CD4-positive, alpha-beta T cell treated with Interleukin-15 for 4 hours (primary cell): ENCODE results near the gene CD3D.
"Not testable (repeated sequence)": the region's sequence is repeated elsewhere in the genome, so short reads cannot be mapped to it uniquely, and the experiment has no call there.

Experiments
- DNase-seq: peaks from one replicate; pipeline ENCODE4 v3.0.0-alpha.2; 2020; ENCODE audit warnings: low spot score

The CD3D gene

GRCh38 chr11:118339281-118339961, 3.1 kb downstream of the CD3D start:
- DNase-seq, result no peak

DNA sequence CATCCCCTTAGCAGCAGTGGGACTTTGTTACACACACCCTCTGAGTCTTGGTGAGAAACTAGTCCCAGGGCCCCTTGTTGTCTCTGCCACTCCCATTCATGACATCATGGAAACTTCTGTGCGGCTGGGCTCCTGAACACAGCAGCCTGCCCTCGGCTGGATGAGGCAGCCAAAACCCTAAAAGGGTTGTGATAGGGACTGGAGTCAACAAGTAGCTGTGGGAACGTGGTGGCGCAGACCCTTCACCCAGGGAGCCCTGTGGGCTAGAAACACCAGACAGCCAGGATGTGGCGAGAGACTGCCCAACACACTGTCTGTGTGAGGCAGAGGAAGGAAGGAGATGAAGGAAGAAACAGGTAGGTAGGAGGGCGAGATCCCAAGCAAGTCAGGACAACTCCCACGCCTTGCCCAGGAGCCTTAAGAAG, 3.9 kb downstream of the CD3D start:
- DNase-seq, result peak; percentile 91

GRCh38 chr11:118334745-118335144, 7.8 kb downstream of the CD3D start:
- no peak for DNase-seq

DNA sequence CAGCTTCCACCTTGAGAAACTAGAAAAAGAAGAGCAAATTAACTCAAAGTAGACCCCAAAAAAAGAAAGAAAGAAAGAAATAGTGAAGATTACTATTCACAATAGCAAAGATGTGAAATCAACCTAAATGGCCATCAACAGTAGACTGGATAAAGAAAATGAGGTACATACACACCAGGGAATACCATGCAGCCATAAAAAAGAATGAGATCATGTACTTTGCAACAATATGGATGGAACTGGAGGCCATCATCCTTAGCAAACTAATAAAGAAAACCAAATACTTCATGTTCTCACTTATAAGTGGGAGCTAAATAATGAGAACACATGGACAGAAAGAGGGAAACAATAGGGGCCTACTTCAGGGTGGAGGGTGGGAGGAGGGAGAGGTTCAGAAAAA, 13.8 kb downstream of the CD3D start:
- DNase-seq, result no peak

DNA sequence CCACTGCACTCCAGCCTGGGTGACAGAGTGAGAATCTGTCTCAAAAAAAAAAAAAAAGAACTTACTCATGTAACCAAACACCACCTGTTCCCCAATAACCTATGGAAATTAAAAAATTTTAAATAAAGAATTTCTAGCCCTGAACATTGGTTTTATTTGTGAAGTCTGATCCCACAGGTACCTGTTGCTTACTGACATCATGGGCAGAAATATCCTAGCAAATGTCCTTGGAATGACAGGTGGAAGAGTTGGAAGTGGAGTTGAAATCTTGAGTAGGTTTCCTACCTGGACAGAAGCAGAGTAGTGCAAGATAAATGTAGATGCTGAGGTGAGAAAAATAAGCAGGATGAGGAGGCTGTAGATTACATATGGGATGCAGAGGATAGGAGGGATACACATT, 17.2 kb downstream of the CD3D start:
- DNase-seq, result no peak

GRCh38 chr11:118322721-118323120, 19.8 kb downstream of the CD3D start:
- no peak for DNase-seq

DNA sequence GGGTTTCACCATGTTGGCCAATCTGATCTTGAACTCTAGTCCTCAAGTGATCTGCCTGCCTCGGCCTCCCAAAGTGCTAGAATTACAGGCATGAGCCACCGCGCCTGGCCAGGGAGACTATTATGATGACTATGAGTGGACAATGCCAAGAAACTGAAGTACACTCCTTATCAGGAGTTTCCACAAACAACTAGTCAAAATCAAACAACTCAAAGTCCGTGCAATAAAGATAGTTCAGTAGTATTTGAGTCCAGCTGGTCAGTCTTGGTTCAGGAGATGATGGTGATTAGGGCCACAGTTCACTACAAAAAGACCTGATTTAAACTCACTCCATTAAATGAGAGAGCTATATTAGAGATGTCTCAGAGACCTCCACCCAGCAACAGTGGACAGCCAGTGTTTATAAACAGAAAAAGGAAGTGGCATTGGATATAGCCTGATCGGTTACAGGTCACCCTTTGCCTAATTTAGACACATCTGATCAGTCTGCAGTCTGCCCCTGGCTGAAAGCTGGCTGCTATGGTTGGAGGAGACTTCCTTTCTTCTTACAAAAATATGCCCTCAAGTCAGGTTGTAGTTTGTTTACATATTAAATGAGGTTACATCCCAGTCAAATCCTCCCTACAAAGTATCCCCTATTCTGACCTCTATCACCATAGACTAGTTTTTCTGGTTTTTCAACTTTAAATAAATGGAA, 21.0 kb downstream of the CD3D start:
- no peak for DNase-seq

DNA sequence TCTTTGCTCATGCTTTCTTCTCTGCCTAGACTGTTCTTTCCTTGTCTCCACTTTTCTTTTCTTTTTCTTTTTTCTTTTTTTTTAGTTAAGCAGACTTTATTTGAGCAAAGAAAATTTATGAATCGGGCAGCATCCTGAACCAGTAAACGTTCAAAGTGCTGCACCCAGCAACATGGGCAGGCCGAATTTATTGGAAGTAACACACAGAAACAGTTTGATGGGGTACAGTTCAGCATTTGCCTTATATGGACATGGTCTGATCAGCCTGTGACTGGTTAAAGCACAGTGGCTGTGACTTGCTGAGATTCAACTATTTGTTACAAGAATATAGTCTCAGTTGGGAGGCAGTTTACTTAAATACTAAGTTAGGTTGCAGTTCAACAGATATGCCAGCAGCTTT, 22.0 kb downstream of the CD3D start:
- DNase-seq, result no peak

DNA sequence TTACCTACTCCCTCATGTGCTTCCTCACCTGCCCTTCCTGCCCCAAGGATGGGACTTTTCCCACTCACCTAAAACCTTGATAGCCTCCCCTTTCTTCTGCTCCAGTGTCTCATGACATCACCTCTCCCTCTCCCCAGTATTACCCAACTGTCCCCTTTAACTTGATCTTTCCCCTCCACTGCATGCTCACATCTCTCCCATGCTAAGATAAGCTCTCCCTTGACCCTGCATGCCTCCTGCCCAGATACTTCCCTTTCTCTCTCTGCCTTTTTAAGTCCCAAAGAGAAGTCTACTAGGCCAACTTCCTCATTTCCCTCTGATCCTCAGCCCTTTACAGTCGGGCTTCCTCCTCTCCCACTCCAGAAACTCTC, 23.2 kb downstream of the CD3D start:
- DNase-seq, result no peak

DNA sequence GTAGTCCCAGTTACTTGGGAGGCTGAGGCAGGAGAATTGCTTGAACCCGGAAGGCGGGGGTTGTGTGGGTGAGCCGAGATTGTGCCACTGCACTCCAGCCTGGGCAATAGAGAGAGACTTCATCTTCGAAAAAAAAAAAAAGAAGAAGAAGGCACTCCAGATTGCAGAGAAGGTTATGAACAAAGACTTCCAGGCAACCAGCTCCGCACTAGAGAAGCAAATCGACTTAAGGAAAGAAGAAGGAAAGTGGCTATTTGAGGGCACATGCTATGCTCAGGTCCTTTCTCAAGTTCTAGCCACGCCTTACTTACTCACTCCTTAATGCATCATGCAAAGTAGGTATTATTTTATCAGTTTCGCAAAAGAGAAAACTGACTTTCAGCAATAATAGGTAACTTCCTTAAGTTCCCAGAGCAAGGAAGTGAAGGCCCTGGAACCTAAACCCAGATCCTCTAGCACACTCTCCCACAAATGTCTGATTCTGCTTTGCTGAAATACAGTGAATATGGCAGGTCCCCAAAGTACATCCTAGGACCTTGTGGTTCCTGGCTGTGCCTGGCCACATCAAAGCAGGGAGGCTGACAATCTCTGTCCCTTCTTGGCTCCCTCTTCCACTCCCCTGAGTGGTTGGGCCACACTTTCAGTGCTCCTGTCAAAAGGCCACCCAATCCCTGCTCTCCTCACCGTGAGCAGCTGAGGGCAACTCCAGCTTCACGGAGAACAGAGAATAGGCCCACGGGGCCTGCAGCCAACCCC, 23.7 kb downstream of the CD3D start:
- DNase-seq, result no peak

DNA sequence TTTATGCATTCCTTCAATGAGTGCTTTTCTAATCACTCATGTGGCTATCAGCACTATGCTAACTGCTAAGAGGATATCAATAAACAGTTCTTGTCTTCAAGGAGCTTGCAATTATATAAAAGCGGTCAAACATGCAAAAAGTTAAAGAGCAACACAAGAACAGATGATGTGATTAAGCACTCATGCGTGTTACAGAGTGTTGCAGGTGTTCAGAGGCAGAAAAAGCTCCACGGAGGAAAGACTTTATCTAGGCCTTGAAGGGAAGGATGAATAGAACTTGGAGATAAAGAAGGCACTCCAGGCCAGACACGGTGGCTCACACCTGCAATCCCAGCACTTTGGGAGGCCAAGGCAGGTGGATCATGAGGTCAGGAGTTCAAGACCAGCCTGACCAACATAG, 24.4 kb downstream of the CD3D start:
- DNase-seq, result no peak

GRCh38 chr11:118314988-118315411, 27.5 kb downstream of the CD3D start:
- no peak for DNase-seq

GRCh38 chr11:118313242-118313641, 29.3 kb downstream of the CD3D start:
- DNase-seq, result no peak

DNA sequence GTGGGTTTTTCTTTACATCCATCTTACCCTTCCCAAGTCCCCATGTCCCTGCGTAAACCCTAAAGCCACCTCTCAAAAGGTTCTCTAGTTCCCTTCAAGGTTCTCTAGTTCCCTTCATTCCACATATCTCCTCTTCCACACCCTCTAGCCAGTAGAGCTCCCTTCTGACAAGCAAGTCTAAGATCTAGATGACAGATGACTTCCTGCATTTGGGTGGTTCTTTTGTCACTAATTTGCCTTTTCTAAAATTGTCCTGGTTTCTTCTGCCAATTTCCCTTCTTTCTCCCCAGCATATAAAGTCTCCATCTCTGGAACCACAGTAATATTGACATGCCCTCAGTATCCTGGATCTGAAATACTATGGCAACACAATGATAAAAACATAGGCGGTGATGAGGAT, 30.2 kb downstream of the CD3D start:
- DNase-seq, result no peak

- DNase-seq, result peak; percentile 66
These were observed 31.0 kb downstream of the CD3D start for GRCh38 chr11:118311518-118311917.

DNA sequence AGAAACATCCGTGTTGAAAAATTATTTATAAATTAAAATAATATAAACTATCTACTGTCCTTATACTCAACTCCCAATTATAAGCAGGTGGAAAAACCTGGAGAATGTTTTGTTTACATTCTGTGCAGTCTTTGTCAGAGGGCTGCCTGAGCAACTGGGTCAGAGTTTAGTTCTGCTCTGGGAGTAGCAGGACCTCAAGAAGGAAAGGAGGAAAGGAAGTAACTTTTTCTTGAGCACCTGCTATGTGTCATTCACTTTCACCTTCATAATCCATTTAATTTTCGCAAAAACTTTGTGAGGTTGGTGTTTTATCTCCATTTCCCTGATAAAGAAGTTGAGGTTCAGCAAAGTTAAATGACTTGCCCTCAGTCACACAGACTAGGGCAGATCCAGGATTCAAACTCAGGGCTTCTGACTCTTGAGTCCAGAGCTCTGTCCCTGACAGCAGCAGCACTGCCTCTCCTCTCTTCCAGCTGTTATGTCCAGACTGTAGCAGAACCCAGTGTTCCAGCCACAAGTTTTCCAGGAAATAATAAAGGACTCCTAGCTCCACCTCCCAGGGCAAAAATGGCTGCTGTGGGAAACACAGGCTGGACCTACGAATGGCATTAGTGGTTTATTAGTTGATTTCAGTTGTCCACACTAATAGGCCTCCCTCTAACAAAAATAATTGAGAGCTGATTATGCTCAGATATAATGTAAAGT, 31.6 kb downstream of the CD3D start:
- no peak for DNase-seq

GRCh38 chr11:118310271-118310670, 32.2 kb downstream of the CD3D start:
- no peak for DNase-seq

GRCh38 chr11:118308995-118309528, 33.4 kb downstream of the CD3D start:
- DNase-seq, result not testable (repeated sequence)

DNA sequence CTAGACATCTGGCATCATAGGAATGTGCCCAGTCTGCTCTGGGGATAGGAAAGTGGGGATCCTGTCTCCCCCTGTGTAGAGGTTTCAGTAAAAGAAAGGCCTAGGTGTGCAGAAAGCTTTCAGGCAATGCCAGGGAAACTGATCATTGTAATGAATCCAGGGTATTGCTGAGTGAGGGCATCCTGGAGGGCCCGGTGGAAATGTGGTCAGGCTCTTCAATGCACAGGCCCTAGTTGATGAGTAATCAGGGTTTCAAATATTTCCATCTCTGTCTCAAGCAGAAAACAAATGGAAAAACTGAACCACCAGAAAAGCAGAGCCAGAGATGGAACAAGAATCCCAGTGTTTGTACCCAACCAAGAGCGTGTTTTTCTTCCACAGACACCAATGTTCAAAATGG, 35.9 kb downstream of the CD3D start:
- peak; percentile 27 for DNase-seq

DNA sequence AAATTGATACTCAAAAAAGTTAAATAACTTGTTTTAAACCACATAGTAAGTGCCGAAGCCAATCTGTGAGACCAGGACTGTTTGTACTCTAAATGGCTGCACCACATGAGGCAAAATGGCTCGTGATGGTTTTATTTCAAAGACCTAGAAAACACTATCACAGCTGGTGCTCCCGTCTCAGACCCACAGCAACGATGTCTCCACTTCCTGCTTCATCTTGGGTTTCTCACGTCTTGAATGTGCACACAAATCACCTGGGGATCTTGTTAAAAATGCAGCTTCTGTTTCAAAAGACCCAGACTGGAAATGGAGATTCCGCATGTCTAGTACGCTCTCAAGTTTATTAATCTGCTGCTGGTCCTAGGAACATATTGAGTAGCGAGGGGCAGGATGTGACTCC, 36.8 kb downstream of the CD3D start:
- DNase-seq, result peak; percentile 56

GRCh38 chr11:118304568-118305248, 37.8 kb downstream of the CD3D start, which contains the start of gene CD3E:
Gene CD3E, plus strand, starts transcription at chr11:118304730. Its CDS starts 223 bp downstream, at chr11:118304953.
- peak; percentile 71 for DNase-seq

DNA sequence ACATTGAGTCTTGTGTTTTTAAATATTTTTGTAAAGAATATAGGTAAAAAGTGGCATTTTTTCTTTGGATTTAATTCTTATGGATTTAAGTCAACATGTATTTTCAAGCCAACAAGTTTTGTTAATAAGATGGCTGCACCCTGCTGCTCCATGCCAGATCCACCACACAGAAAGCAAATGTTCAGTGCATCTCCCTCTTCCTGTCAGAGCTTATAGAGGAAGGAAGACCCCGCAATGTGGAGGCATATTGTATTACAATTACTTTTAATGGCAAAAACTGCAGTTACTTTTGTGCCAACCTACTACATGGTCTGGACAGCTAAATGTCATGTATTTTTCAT, 38.3 kb downstream of the CD3D start:
- no peak for DNase-seq
